Measurements from ENCODE around the gene A1BG.

Gene A1BG

DNA sequence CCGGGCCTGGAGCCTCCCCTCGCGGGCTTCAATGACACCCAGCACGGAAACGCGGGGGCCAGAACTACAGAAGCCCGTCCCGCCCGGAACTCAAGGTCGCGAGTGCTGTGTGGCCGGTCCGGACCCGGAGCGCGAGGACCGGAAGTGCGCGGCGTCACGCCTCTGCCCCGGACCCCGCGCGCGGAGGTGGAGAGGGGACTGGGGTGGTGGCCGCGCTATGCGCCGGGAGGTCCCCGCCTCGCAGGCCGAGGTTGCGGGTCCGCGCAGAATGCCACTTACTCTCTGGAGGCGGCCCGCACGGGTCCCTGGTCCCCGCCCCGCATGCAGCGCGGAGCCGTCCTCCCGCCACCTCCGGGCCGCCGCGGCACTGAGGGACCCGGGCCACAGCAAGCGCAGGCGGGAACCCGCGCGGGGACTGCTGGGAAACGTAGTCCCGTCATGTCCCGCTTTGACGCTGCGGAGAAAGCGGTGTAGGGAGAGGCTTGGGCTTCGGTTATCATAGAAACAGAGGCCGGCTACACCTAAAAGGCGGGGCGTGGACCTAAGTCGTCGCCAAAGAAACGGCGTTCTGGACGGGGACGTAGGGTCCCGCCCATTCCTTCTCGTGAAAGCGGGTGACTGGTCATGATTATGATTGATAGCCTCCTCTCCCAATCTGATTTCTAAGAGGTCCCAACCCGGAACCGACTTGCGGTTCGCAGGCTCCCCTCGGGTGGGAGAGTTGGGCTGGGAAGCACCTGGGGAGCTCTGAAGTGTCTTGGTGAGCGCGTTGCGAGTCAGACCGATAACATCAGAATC is 27.6 kb upstream of the A1BG start, which contains the start of gene ZNF837 (continued):
- 0 out of 2 replicates have a peak, but pooled peaks have one; percentile 16 for TF ChIP-seq ZNF133 (tag by site-specific recombination; IDR thresholded peaks at IDR 0.05)
- TF ChIP-seq, protein P1, sequence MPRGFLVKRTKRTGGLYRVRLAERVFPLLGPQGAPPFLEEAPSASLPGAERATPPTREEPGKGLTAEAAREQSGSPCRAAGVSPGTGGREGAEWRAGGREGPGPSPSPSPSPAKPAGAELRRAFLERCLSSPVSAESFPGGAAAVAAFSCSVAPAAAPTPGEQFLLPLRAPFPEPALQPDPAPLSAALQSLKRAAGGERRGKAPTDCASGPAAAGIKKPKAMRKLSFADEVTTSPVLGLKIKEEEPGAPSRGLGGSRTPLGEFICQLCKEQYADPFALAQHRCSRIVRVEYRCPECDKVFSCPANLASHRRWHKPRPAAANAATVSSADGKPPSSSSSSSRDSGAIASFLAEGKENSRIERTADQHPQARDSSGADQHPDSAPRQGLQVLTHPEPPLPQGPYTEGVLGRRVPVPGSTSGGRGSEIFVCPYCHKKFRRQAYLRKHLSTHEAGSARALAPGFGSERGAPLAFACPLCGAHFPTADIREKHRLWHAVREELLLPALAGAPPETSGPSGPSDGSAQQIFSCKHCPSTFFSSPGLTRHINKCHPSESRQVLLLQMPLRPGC (tag by site-specific recombination; IDR thresholded peaks at IDR 0.05), result peak; percentile 79
- peak; percentile 93 for TF ChIP-seq ZNF24 (tag by site-specific recombination; IDR thresholded peaks at IDR 0.05)
- TF ChIP-seq ZNF335 (tag by site-specific recombination; conservative IDR thresholded peaks at IDR 0.05), result peak; percentile 95
- TF ChIP-seq REPIN1 (tag by site-specific recombination; IDR thresholded peaks at IDR 0.05; ENCODE audit: low read depth), result peak; percentile 94; the same call in 1 of the 2 replicates
- TF ChIP-seq, protein P2, sequence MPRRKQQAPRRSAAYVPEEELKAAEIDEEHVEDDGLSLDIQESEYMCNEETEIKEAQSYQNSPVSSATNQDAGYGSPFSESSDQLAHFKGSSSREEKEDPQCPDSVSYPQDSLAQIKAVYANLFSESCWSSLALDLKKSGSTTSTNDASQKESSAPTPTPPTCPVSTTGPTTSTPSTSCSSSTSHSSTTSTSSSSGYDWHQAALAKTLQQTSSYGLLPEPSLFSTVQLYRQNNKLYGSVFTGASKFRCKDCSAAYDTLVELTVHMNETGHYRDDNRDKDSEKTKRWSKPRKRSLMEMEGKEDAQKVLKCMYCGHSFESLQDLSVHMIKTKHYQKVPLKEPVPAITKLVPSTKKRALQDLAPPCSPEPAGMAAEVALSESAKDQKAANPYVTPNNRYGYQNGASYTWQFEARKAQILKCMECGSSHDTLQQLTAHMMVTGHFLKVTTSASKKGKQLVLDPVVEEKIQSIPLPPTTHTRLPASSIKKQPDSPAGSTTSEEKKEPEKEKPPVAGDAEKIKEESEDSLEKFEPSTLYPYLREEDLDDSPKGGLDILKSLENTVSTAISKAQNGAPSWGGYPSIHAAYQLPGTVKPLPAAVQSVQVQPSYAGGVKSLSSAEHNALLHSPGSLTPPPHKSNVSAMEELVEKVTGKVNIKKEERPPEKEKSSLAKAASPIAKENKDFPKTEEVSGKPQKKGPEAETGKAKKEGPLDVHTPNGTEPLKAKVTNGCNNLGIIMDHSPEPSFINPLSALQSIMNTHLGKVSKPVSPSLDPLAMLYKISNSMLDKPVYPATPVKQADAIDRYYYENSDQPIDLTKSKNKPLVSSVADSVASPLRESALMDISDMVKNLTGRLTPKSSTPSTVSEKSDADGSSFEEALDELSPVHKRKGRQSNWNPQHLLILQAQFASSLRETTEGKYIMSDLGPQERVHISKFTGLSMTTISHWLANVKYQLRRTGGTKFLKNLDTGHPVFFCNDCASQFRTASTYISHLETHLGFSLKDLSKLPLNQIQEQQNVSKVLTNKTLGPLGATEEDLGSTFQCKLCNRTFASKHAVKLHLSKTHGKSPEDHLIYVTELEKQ (tag by site-specific recombination; IDR thresholded peaks at IDR 0.05; ENCODE audit: borderline replicate concordance), result peak; percentile 53; the same call in 1 of the 2 replicates
- TF ChIP-seq ZNF549 (tag by site-specific recombination; IDR thresholded peaks at IDR 0.05), result peak; percentile 52; the same call in 1 of the 2 replicates
- TF ChIP-seq PRDM1 (tag by site-specific recombination; IDR thresholded peaks at IDR 0.05), result no peak
- peak; percentile 78; the same call in 1 of the 2 replicates for TF ChIP-seq ZSCAN16 (tag by site-specific recombination; IDR thresholded peaks at IDR 0.05)
- peak; percentile 89 for TF ChIP-seq ZNF2 (tag by site-specific recombination; IDR thresholded peaks at IDR 0.05)
- TF ChIP-seq ZNF639 (tag by site-specific recombination; IDR thresholded peaks at IDR 0.05), result peak; percentile 70; the same call in 1 of the 2 replicates

- TF ChIP-seq ZNF433 (tag by site-specific recombination; IDR thresholded peaks at IDR 0.05; ENCODE audit: low read depth), result no peak
- TF ChIP-seq PBX3 (CRISPR knock-in tag; IDR thresholded peaks at IDR 0.05), result no peak
- TF ChIP-seq BCL11B (tag by site-specific recombination; IDR thresholded peaks at IDR 0.05; ENCODE audit: low read depth), result 0 out of 2 replicates have a peak, but pooled peaks have one; percentile 59
- TF ChIP-seq WT1 (tag by site-specific recombination; IDR thresholded peaks at IDR 0.05), result peak; percentile 39; the same call in 1 of the 2 replicates
- Histone ChIP-seq H3K27ac (ENCODE audit: extremely low read depth, low read depth, low read length) (peak overlapping the region; percentile 87), H3K4me1 (ENCODE audit: control insufficient read depth, insufficient read depth, low read length) (peaks cover 6% of the 10 kb centered on the region; the same call in 1 of the 2 replicates), H3K9me3 (ENCODE audit: control insufficient read depth, insufficient read depth, low read depth, low read length) (no peaks in the 10 kb centered on the region), H3K36me3 (ENCODE audit: control insufficient read depth in 2 of 2, insufficient read depth in 1 of 2, low read length in 2 of 2) (no peaks in the 10 kb centered on the region), H3K4me3 (ENCODE audit: low read depth, low read length) (peak overlapping the region; percentile 83)
- POLR2A ChIA-PET, result interaction anchor here (0.8 to 1.5 kb wide), 4 partner anchors 13 to 163 kb away, joined by 3 to 13 read pairs (median 4); partner anchors contain the start of genes TRIM28, ZNF497 and ZNF584
- CTCF ChIA-PET, result interaction anchor here (0.7 to 1.1 kb wide), 3 partner anchors 28 to 139 kb away, joined by 3 to 6 read pairs (median 4); partner anchors contain the start of genes ZBTB45 and ZNF584
Measured at GRCh38 chr19:58380037-58380661, 26.9 kb upstream of the A1BG start.

All from HEK293 (cell line).